ENCODE results near the gene GALNT6.
"Not testable (repeated sequence)": the region's sequence is repeated elsewhere in the genome, so short reads cannot be mapped to it uniquely, and the experiment has no call there.

Gene GALNT6

GRCh38 chr12:51359851-51360250, 31.4 kb downstream of the GALNT6 start:
- DNase-seq (ENCODE audit: low read depth in 2 of 3, low spot score in 1 of 3), result no peak

GRCh38 chr12:51358496-51358895, 32.7 kb downstream of the GALNT6 start:
- no peak for DNase-seq (ENCODE audit: low read depth in 2 of 3, low spot score in 1 of 3)

GRCh38 chr12:51357374-51358047, 33.7 kb downstream of the GALNT6 start:
- peak in 2 of 3 donors; percentile 21 for DNase-seq (ENCODE audit: low read depth in 2 of 3, low spot score in 1 of 3)

GRCh38 chr12:51351913-51352532, 39.2 kb downstream of the GALNT6 start:
- DNase-seq (ENCODE audit: low read depth in 2 of 3, low spot score in 1 of 3), result peak in 2 of 3 donors; percentile 24 to 34

GRCh38 chr12:51349026-51349425, 42.2 kb downstream of the GALNT6 start:
- DNase-seq (ENCODE audit: low read depth in 2 of 3, low spot score in 1 of 3), result no peak

- DNase-seq (ENCODE audit: low read depth in 2 of 3, low spot score in 1 of 3), result no peak
Observed at GRCh38 chr12:51348116-51348515, 43.1 kb downstream of the GALNT6 start.

GRCh38 chr12:51346581-51346980, 44.6 kb downstream of the GALNT6 start, which contains the start of gene CELA1:
CELA1 (minus strand) TSS chr12:51346679; CDS start chr12:51346638, 41 bp downstream.
- no peak for DNase-seq (ENCODE audit: low read depth in 2 of 3, low spot score in 1 of 3)

- no peak for DNase-seq (ENCODE audit: low read depth in 2 of 3, low spot score in 1 of 3)
Observed at GRCh38 chr12:51345681-51346080, 45.5 kb downstream of the GALNT6 start.

GRCh38 chr12:51343201-51343600, 48.0 kb downstream of the GALNT6 start:
- DNase-seq (ENCODE audit: low read depth in 2 of 3, low spot score in 1 of 3), result no peak

GRCh38 chr12:51342416-51342815, 48.8 kb downstream of the GALNT6 start:
- no peak for DNase-seq (ENCODE audit: low read depth in 2 of 3, low spot score in 1 of 3)

GRCh38 chr12:51341251-51342007, 49.8 kb downstream of the GALNT6 start:
- DNase-seq (ENCODE audit: low read depth in 2 of 3, low spot score in 1 of 3), result peak; percentile 48 to 82 (median 51)

GRCh38 chr12:51339750-51340149, 51.5 kb downstream of the GALNT6 start:
- no peak for DNase-seq (ENCODE audit: low read depth in 2 of 3, low spot score in 1 of 3)

- DNase-seq (ENCODE audit: low read depth in 2 of 3, low spot score in 1 of 3), result not testable (repeated sequence)
Observed at GRCh38 chr12:51337336-51337735, 53.9 kb downstream of the GALNT6 start.

GRCh38 chr12:51335931-51336330, 55.3 kb downstream of the GALNT6 start:
- no peak for DNase-seq (ENCODE audit: low read depth in 2 of 3, low spot score in 1 of 3)

GRCh38 chr12:51334764-51335163, 56.4 kb downstream of the GALNT6 start:
- DNase-seq (ENCODE audit: low read depth in 2 of 3, low spot score in 1 of 3), result no peak

- no peak for DNase-seq (ENCODE audit: low read depth in 2 of 3, low spot score in 1 of 3)
Observed at GRCh38 chr12:51333536-51333935, 57.7 kb downstream of the GALNT6 start.

GRCh38 chr12:51330186-51330585, 61.0 kb downstream of the GALNT6 start:
- no peak for DNase-seq (ENCODE audit: low read depth in 2 of 3, low spot score in 1 of 3)

GRCh38 chr12:51329742-51330141, 61.5 kb downstream of the GALNT6 start:
- DNase-seq (ENCODE audit: low read depth in 2 of 3, low spot score in 1 of 3), result no peak

GRCh38 chr12:51328587-51328986, 62.6 kb downstream of the GALNT6 start:
- DNase-seq (ENCODE audit: low read depth in 2 of 3, low spot score in 1 of 3), result no peak

GRCh38 chr12:51326698-51327439, 64.3 kb downstream of the GALNT6 start:
- DNase-seq (ENCODE audit: low read depth in 2 of 3, low spot score in 1 of 3), result no peak

- DNase-seq (ENCODE audit: low read depth in 2 of 3, low spot score in 1 of 3), result no peak
Observed at GRCh38 chr12:51324953-51325352, 66.3 kb downstream of the GALNT6 start.

Data from stimulated activated CD4-positive, alpha-beta T cell treated with anti-CD3 and anti-CD28 coated beads, Interleukin-12 subunit alpha, Interleukin-12 subunit beta, amount 100 ng/mL, for 48 hours (primary cell).